H1 (cell line): ENCODE data around the gene AXIN2. TPM values are rescaled to one million over a fixed set of nuclear protein-coding genes. Genes with fewer than 3 reads are reported as not detected.

ENCODE experiments used
- CHD7 ChIP-seq: fragments of 300-600 bp; sonication (generic); IDR thresholded peaks from 2 replicates; pipeline ENCODE4 v1.7.1; 2012; ENCODE audit warnings: low read length, moderate library complexity, mild to moderate bottlenecking, inconsistent platforms; ENCODE audit not compliant: insufficient replicate concordance
- polyA plus RNA-seq, 7 experiments: library from polyadenylated mRNA; depleted of rRNA in 3 of 7; stranded (reverse) in 5 of 7; unstranded in 2 of 7; fragments of >200 nt in 5 of 7; fragments of 200-250 nt in 2 of 7; gene quantifications; 1 replicate in 5 of 7; 2 replicates in 1 of 7; 4 replicates in 1 of 7; pipeline versions ENCODE4 v1.2.1 to v1.2.3, GENCODE V29; 2011 to 2013; ENCODE audit warnings: missing spikeins in 2 of 7, mixed read lengths in 2 of 7
- total RNA-seq: library from RNA; stranded (reverse); fragmentation: NEBNext Ultra II Directional; extraction: Animal tissue kit (Norgen Biotek cat#: 25700); gene quantifications from 2 replicates; pipeline ENCODE4 v1.2.1, GENCODE V29; 2021

Gene AXIN2
- total and polyA plus RNA-seq, 2 of the 8 experiments (the other 6 are each of a cell fraction or from before 2014, with no cell fraction given), result 17.7 to 33.4 TPM

- TF ChIP-seq CHD7, result no peak
These were observed 24.1 kb downstream of the AXIN2 start (continued) for GRCh38 chr17:65537343-65537844.
